SK-N-SH treated with all-trans-retinoic acid at 6 μM for 48 hours (cell line): ENCODE data around the gene FOXO3.

Experiments
- ATAC-seq: fragments of 200-7000 bp; cut with Tn5 transposase; 3 replicates; pipeline ENCODE4 v1.9.1; 2020; ENCODE audit warnings: mild to moderate bottlenecking, moderate library complexity
- ARNTL ChIP-seq: fragments of 450-650 bp; formaldehyde crosslinking; IDR thresholded peaks from 2 replicates; pipeline ENCODE4 v1.5.0; 2020; ENCODE audit warnings: low read depth, mild to moderate bottlenecking, moderate library complexity, borderline replicate concordance
- BACH2 ChIP-seq: fragments of 250-450 bp; sonication (Bioruptor Pico); IDR thresholded peaks from 2 replicates; pipeline ENCODE4 v1.9.0; 2021; ENCODE audit warnings: mild to moderate bottlenecking, borderline replicate concordance
- CSDC2 ChIP-seq: fragments of 250-450 bp; sonication (Bioruptor Pico); IDR thresholded peaks from 2 replicates; pipeline ENCODE4 v1.5.0; 2020; ENCODE audit warnings: mild to moderate bottlenecking, moderate library complexity
- ESRRG ChIP-seq: fragments of 250-450 bp; sonication (Bioruptor Pico); IDR thresholded peaks from 2 replicates; pipeline ENCODE4 v1.6.1; 2021; ENCODE audit warnings: mild to moderate bottlenecking
- GLIS3 ChIP-seq: fragments of 250-450 bp; sonication (Bioruptor Pico); IDR thresholded peaks from 2 replicates; pipeline ENCODE4 v1.5.0; 2020; ENCODE audit warnings: mild to moderate bottlenecking, moderate library complexity
- ISL1 ChIP-seq: fragments of 250-450 bp; sonication (Bioruptor Pico); IDR thresholded peaks from 2 replicates; pipeline ENCODE4 v2.1.2; 2022; ENCODE audit warnings: mild to moderate bottlenecking, moderate library complexity
- OSR1 ChIP-seq: fragments of 250-450 bp; sonication (Bioruptor Pico); IDR thresholded peaks from 2 replicates; pipeline ENCODE4 v1.8.0; 2022; ENCODE audit warnings: moderate library complexity, mild to moderate bottlenecking, inconsistent platforms
- PPARA ChIP-seq: fragments of 250-450 bp; sonication (Bioruptor Pico); IDR thresholded peaks from 2 replicates; pipeline ENCODE4 v1.5.0; 2020; ENCODE audit warnings: mild to moderate bottlenecking, borderline replicate concordance
- SNAI2 ChIP-seq: fragments of 250-450 bp; sonication (Bioruptor Pico); IDR thresholded peaks from 2 replicates; pipeline ENCODE4 v1.5.0; 2020; ENCODE audit warnings: mild to moderate bottlenecking, moderate library complexity
- TCF4 ChIP-seq: fragments of 250-450 bp; sonication (Bioruptor Pico); IDR thresholded peaks from 2 replicates; pipeline ENCODE4 v1.8.0; 2021; ENCODE audit warnings: mild to moderate bottlenecking, moderate library complexity, borderline replicate concordance
- TOX ChIP-seq: fragments of 250-450 bp; sonication (Bioruptor Pico); IDR thresholded peaks from 2 replicates; pipeline ENCODE4 v1.8.0; 2021; ENCODE audit warnings: mild to moderate bottlenecking, moderate library complexity, borderline replicate concordance
- ZC3H10 ChIP-seq: fragments of 250-450 bp; sonication (Bioruptor Pico); IDR thresholded peaks from 2 replicates; pipeline ENCODE4 v1.5.1; 2021; ENCODE audit warnings: mild to moderate bottlenecking, moderate library complexity
- ZFP3 ChIP-seq: fragments of 250-450 bp; sonication (Bioruptor Pico); IDR thresholded peaks from 2 replicates; pipeline ENCODE4 v1.5.0; 2020; ENCODE audit warnings: mild to moderate bottlenecking, moderate library complexity
- ZFP30 ChIP-seq: fragments of 450-650 bp; formaldehyde crosslinking; IDR thresholded peaks from 2 replicates; pipeline ENCODE4 v1.5.0; 2022; ENCODE audit warnings: mild to moderate bottlenecking, moderate library complexity
- ZNF565 ChIP-seq: fragments of 450-650 bp; formaldehyde crosslinking; conservative IDR thresholded peaks from 2 replicates; pipeline ENCODE4 v1.5.0; 2020; ENCODE audit warnings: low read depth, mild to moderate bottlenecking, moderate library complexity
- ZNF70 ChIP-seq: fragments of 450-650 bp; formaldehyde crosslinking; IDR thresholded peaks from 2 replicates; pipeline ENCODE4 v1.5.0; 2020; ENCODE audit warnings: mild to moderate bottlenecking, moderate library complexity
- ZNF8 ChIP-seq: fragments of 450-650 bp; formaldehyde crosslinking; IDR thresholded peaks from 2 replicates; pipeline ENCODE4 v1.5.0; 2020; ENCODE audit warnings: mild to moderate bottlenecking, moderate library complexity
- TF ChIP-seq, protein P1 (sequence below): fragments of 250-450 bp; sonication (Bioruptor Pico); IDR thresholded peaks from 2 replicates; pipeline ENCODE4 v1.8.0; 2020; ENCODE audit warnings: mild to moderate bottlenecking, moderate library complexity, borderline replicate concordance
- TF ChIP-seq, protein P2 (sequence below): fragments of 250-450 bp; sonication (Bioruptor Pico); IDR thresholded peaks from 2 replicates; pipeline ENCODE4 v1.5.0; 2020; ENCODE audit warnings: mild to moderate bottlenecking, moderate library complexity
- TF ChIP-seq, protein P3 (sequence below): fragments of 250-450 bp; sonication (Bioruptor Pico); IDR thresholded peaks from 2 replicates; pipeline ENCODE4 v1.5.1; 2020; ENCODE audit warnings: low read depth, mild to moderate bottlenecking, moderate library complexity
- TF ChIP-seq, protein P4 (sequence below): fragments of 250-450 bp; sonication (Bioruptor Pico); IDR thresholded peaks from 2 replicates; pipeline ENCODE4 v1.8.0; 2021; ENCODE audit warnings: low read depth, mild to moderate bottlenecking, moderate library complexity, borderline replicate concordance

The FOXO3 gene

DNA sequence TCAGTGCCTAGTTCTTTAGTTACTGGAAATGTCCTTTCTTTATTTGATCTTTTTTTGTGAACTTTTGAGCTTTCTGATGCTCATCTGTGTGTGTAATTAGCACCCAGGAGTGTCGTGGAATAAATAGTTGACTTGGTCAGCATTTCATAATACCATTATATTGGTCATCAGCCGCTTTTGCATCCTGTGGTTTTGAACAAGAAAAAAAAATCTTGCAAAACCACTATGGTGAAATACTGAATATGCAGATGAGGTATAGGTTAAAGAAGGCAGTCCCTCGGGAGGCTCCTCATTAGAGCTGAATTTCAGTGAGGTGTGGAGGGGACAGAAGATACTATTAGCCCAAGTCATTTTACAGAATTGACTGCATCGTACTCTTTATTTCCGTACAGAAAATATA, 90.1 kb downstream of the FOXO3 start (continued):
- TF ChIP-seq, protein P1, sequence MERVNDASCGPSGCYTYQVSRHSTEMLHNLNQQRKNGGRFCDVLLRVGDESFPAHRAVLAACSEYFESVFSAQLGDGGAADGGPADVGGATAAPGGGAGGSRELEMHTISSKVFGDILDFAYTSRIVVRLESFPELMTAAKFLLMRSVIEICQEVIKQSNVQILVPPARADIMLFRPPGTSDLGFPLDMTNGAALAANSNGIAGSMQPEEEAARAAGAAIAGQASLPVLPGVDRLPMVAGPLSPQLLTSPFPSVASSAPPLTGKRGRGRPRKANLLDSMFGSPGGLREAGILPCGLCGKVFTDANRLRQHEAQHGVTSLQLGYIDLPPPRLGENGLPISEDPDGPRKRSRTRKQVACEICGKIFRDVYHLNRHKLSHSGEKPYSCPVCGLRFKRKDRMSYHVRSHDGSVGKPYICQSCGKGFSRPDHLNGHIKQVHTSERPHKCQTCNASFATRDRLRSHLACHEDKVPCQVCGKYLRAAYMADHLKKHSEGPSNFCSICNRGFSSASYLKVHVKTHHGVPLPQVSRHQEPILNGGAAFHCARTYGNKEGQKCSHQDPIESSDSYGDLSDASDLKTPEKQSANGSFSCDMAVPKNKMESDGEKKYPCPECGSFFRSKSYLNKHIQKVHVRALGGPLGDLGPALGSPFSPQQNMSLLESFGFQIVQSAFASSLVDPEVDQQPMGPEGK (CRISPR knock-in tag), result no peak
- no peak for TF ChIP-seq OSR1 (CRISPR knock-in tag)

DNA sequence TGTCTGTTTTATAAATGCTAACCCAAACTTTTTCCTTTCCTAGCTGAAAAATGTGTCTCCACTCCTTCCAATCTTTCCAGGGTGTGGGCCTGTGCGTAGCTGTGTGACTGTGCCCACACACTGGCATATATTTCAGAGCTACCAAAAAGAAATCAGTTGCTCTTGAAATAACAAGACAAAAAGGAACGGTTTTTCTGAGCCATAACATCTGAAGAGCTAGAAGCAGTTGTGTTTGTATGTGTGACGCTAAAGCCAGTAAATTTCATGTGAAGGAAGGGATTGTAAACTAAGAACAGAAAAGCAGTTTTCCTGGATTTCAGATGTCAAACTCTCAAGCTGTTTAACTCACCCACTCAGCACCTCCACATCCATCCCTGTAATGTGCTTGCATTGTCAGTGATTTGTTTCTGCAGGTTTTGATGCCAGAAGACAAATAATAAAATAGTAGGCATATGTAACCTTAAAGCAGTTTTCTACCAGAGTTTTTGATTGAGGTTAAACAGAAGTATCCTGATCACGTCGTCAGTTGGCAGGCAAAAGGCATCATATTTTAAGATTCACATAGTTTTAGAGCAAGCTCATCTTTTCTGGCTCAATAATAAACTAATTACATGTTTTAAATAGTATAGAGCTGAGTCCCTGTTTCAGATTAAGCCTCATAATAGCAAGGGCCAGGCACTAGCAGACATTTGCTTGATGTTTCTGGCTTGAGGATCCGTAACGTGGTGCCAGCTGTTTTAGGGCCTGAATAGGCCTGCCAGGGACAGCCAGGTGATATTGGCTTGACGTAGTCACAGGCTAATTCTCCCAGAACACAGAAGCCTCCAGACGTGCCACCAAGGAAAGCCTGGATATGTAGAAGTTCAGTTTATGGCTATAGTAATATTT, 90.9 kb downstream of the FOXO3 start:
- TF ChIP-seq CSDC2 (CRISPR knock-in tag) (no peak; the same call in 1 of the 2 replicates), ZFP3 (CRISPR knock-in tag) (0 out of 2 replicates have a peak, but pooled peaks have one; percentile 37), SNAI2 (CRISPR knock-in tag) (peak; percentile 80), ARNTL (CRISPR knock-in tag) (no peak), ISL1 (peak; percentile 96), ZNF8 (CRISPR knock-in tag) (peak; percentile 87), ZNF70 (CRISPR knock-in tag) (no peak), GLIS3 (CRISPR knock-in tag) (peak; percentile 22; the same call in 1 of the 2 replicates), TCF4 (CRISPR knock-in tag) (peak; percentile 96), ESRRG (CRISPR knock-in tag) (0 out of 2 replicates have a peak, but pooled peaks have one; percentile 3), TOX (CRISPR knock-in tag) (peak; percentile 75; the same call in 1 of the 2 replicates), OSR1 (CRISPR knock-in tag) (no peak)
- TF ChIP-seq, protein P2, sequence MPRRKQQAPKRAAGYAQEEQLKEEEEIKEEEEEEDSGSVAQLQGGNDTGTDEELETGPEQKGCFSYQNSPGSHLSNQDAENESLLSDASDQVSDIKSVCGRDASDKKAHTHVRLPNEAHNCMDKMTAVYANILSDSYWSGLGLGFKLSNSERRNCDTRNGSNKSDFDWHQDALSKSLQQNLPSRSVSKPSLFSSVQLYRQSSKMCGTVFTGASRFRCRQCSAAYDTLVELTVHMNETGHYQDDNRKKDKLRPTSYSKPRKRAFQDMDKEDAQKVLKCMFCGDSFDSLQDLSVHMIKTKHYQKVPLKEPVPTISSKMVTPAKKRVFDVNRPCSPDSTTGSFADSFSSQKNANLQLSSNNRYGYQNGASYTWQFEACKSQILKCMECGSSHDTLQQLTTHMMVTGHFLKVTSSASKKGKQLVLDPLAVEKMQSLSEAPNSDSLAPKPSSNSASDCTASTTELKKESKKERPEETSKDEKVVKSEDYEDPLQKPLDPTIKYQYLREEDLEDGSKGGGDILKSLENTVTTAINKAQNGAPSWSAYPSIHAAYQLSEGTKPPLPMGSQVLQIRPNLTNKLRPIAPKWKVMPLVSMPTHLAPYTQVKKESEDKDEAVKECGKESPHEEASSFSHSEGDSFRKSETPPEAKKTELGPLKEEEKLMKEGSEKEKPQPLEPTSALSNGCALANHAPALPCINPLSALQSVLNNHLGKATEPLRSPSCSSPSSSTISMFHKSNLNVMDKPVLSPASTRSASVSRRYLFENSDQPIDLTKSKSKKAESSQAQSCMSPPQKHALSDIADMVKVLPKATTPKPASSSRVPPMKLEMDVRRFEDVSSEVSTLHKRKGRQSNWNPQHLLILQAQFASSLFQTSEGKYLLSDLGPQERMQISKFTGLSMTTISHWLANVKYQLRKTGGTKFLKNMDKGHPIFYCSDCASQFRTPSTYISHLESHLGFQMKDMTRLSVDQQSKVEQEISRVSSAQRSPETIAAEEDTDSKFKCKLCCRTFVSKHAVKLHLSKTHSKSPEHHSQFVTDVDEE (CRISPR knock-in tag), result peak; percentile 96
- TF ChIP-seq, protein P3, sequence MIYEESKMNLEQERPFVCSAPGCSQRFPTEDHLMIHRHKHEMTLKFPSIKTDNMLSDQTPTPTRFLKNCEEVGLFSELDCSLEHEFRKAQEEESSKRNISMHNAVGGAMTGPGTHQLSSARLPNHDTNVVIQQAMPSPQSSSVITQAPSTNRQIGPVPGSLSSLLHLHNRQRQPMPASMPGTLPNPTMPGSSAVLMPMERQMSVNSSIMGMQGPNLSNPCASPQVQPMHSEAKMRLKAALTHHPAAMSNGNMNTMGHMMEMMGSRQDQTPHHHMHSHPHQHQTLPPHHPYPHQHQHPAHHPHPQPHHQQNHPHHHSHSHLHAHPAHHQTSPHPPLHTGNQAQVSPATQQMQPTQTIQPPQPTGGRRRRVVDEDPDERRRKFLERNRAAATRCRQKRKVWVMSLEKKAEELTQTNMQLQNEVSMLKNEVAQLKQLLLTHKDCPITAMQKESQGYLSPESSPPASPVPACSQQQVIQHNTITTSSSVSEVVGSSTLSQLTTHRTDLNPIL (CRISPR knock-in tag), result peak; percentile 98
- ATAC-seq, result peak; percentile 88

DNA sequence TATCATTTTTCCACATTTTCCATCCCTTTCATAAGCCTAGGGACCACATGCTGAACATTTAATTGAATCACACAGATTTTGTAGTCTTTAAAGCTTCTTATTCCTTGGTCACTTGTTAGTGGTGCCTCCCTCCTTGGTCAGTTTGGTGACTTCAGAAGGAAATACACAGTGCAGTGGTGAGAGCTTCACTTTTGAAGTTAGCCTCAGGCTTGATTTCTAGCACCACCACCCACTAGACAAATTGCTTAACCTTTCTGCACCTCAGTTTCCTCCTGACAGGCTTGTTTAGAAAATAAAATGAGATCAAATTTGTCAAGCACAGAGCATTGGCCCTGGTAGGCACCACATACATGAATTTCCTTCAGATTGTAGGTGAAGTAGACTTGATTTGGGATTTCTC, 91.7 kb downstream of the FOXO3 start:
- no peak for ATAC-seq
- no peak for TF ChIP-seq ZNF565 (CRISPR knock-in tag)
- TF ChIP-seq ZFP3 (CRISPR knock-in tag), result no peak
- no peak for TF ChIP-seq OSR1 (CRISPR knock-in tag)
- no peak; the same call in 1 of the 2 replicates for TF ChIP-seq CSDC2 (CRISPR knock-in tag)
- TF ChIP-seq, protein P1 (CRISPR knock-in tag), result no peak
- TF ChIP-seq, protein P4, sequence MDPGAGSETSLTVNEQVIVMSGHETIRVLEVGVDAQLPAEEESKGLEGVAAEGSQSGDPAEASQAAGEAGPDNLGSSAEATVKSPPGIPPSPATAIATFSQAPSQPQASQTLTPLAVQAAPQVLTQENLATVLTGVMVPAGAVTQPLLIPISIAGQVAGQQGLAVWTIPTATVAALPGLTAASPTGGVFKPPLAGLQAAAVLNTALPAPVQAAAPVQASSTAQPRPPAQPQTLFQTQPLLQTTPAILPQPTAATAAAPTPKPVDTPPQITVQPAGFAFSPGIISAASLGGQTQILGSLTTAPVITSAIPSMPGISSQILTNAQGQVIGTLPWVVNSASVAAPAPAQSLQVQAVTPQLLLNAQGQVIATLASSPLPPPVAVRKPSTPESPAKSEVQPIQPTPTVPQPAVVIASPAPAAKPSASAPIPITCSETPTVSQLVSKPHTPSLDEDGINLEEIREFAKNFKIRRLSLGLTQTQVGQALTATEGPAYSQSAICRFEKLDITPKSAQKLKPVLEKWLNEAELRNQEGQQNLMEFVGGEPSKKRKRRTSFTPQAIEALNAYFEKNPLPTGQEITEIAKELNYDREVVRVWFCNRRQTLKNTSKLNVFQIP (CRISPR knock-in tag), result no peak
- TF ChIP-seq ZC3H10 (CRISPR knock-in tag), result no peak
- TF ChIP-seq ZFP30, result no peak
- TF ChIP-seq, protein P3 (CRISPR knock-in tag), result no peak
- TF ChIP-seq ESRRG (CRISPR knock-in tag), result no peak
- TF ChIP-seq TCF4 (CRISPR knock-in tag), result no peak
- no peak for TF ChIP-seq SNAI2 (CRISPR knock-in tag)
- no peak for TF ChIP-seq PPARA (CRISPR knock-in tag)
- TF ChIP-seq BACH2, result no peak
- TF ChIP-seq ARNTL (CRISPR knock-in tag), result no peak
- TF ChIP-seq GLIS3 (CRISPR knock-in tag), result no peak
- TF ChIP-seq, protein P2 (CRISPR knock-in tag), result no peak
